ENCODE data around the gene IGSF11. TPM values are rescaled to one million over a fixed set of nuclear protein-coding genes. Genes with fewer than 3 reads are reported as not detected.

IGSF11 gene
- total RNA-seq, 1 donor from 2014 or later, result 1.1 TPM

GRCh38 chr3:119025171-119025795 lies 9.4 kb downstream of the IGSF11 start:
- intact Hi-C loops (cut with DNase I), result no loop called here
- DNase-seq (no peak), ATAC-seq (no peak)
- H3K4me1 ChIP-seq, result no peaks in the 10 kb centered on the region
- TF ChIP-seq CTCF (IDR thresholded peaks at IDR 0.05), result no peak
- no peak overlapping the region for H3K27ac ChIP-seq
- no peak overlapping the region for H3K4me3 ChIP-seq
- H3K27me3 ChIP-seq (ENCODE audit: low read depth), result peaks cover 6% of the 10 kb centered on the region
- H3K36me3 ChIP-seq, result no peaks in the 10 kb centered on the region
- no peaks in the 10 kb centered on the region for H3K9me3 ChIP-seq

- H3K36me3 ChIP-seq, result no peaks in the 10 kb centered on the region
- DNase-seq (no peak), ATAC-seq (no peak)
- no peaks in the 10 kb centered on the region for H3K9me3 ChIP-seq
- no peaks in the 10 kb centered on the region for H3K4me1 ChIP-seq
- H3K4me3 ChIP-seq, result no peak overlapping the region
- TF ChIP-seq CTCF (IDR thresholded peaks at IDR 0.05), result no peak
- H3K27ac ChIP-seq, result no peak overlapping the region
- intact Hi-C loops (cut with DNase I), result no loop called here
- H3K27me3 ChIP-seq (ENCODE audit: low read depth), result peaks cover 6% of the 10 kb centered on the region
Measured at GRCh38 chr3:119019767-119020518, 14.7 kb downstream of the IGSF11 start.

- Histone ChIP-seq H3K27me3 (ENCODE audit: low read depth) (peaks cover 6% of the 10 kb centered on the region), H3K4me1 (no peaks in the 10 kb centered on the region), H3K4me3 (no peak overlapping the region), H3K9me3 (no peaks in the 10 kb centered on the region), H3K27ac (no peak overlapping the region), H3K36me3 (no peaks in the 10 kb centered on the region)
- ATAC-seq (no peak), DNase-seq (no peak)
- intact Hi-C loops (cut with DNase I), result no loop called here
- no peak for TF ChIP-seq CTCF (IDR thresholded peaks at IDR 0.05)
Measured at GRCh38 chr3:119018690-119019463, 15.8 kb downstream of the IGSF11 start.

GRCh38 chr3:119015942-119016341 lies 18.7 kb downstream of the IGSF11 start:
- ATAC-seq, result no peak
- no peak for DNase-seq
- Histone ChIP-seq H3K27me3 (ENCODE audit: low read depth) (no peaks in the 10 kb centered on the region), H3K36me3 (no peaks in the 10 kb centered on the region), H3K27ac (no peak overlapping the region), H3K4me3 (no peak overlapping the region), H3K9me3 (no peaks in the 10 kb centered on the region), H3K4me1 (no peaks in the 10 kb centered on the region)
- no peak for TF ChIP-seq CTCF (IDR thresholded peaks at IDR 0.05)
- intact Hi-C loops (cut with DNase I), result no loop called here

- intact Hi-C loops (cut with DNase I), result no loop called here
- no peak for ATAC-seq
Measured at GRCh38 chr3:119013951-119014350, 20.7 kb downstream of the IGSF11 start.

More at GRCh38 chr3:119013951-119014350, 20.7 kb downstream of the IGSF11 start:
- Histone ChIP-seq H3K27ac (no peak overlapping the region), H3K4me3 (no peak overlapping the region), H3K36me3 (no peaks in the 10 kb centered on the region), H3K4me1 (no peaks in the 10 kb centered on the region), H3K9me3 (no peaks in the 10 kb centered on the region), H3K27me3 (ENCODE audit: low read depth) (no peaks in the 10 kb centered on the region)
- no peak for TF ChIP-seq CTCF (IDR thresholded peaks at IDR 0.05)
- DNase-seq, result no peak
